GM19395 (cell line): Measurements from ENCODE around the gene ITSN2.
A peak's percentile ranks its signal among the peaks of the same experiment; 100 is the strongest.

Experiments used
- ATAC-seq: cut with Tn5 transposase; IDR thresholded peaks from one replicate; pipeline ENCODE4 v1.9.1; 2021; ENCODE audit warnings: mild to moderate bottlenecking, moderate library complexity; ENCODE audit not compliant: unreplicated experiment

The ITSN2 gene

GRCh38 chr2:24337890-24338289, 22.4 kb downstream of the ITSN2 start:
- no peak for ATAC-seq

GRCh38 chr2:24336811-24337210, 23.5 kb downstream of the ITSN2 start:
- ATAC-seq: no peak

GRCh38 chr2:24334245-24334633, 26.1 kb downstream of the ITSN2 start:
- no peak for ATAC-seq

DNA sequence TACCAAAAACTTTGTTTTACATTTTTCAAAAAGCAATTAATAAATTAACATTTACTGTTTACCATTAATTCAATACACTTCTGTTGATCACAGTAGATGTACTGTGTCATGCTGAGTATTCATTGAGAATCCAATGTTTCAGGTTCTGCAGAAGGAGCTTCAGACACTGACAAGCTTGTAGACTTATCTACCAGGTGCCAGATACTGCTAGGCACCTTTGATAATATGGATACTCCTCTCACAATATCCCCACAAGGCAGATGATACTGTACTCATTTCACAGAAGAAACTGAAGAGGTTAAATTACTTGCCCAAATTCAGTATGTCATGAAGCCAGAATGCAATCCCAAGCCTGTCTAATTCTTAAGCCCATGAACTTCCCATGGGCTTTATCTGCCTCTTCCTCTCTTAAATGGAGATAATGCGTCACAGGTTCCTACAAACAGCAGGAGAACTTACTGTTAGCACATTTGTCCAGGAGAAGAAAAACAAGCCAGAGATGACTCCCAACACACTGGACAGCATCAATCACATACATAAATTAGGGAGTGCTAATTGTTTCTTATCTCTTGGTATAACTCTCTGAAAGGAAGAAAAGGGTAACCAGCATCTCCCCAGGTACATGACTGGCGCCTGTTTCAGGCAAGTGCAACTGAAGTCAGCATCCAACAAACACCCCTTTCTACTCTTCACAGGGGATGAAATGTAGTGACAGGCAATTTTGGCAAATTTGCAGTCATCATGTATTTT, 27.4 kb downstream of the ITSN2 start:
- ATAC-seq: no peak

DNA sequence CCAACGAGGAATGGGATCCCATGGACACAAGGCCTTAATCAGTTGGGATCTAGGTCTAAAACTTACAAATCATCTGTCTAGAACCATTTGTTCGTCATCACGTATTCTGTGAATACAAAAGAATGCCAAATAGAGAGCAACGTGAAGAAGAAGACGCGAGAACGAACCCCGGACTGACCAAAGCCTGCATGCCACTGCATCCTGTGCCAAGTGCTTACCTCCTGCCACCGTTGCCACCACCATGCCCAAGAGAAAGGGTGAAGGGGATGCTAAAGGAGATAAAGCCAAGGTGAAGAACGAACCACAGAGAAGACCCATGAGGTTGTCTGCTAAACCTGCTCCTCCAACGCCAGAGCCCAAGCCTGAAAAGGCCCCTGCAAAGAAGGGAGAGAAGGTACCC, 30.2 kb downstream of the ITSN2 start:
- ATAC-seq: no peak

DNA sequence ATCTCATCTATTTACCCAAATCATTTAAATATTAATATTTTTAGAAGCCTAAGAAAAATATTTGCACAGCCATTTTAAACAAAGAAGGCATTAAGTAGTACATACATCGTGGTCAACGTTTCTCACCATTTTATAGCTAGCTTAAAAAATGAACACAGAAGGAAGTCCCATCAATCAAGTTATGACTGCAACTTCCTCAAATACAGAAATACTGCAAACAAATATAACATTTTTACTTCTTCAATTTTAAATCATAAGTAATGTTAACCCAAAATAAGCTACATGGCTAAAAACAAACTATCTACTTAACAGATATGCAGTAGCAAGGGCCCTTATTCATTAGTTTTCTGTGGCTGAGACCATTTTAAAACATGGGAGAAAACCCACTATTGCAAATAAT, 30.6 kb downstream of the ITSN2 start:
- ATAC-seq: no peak

DNA sequence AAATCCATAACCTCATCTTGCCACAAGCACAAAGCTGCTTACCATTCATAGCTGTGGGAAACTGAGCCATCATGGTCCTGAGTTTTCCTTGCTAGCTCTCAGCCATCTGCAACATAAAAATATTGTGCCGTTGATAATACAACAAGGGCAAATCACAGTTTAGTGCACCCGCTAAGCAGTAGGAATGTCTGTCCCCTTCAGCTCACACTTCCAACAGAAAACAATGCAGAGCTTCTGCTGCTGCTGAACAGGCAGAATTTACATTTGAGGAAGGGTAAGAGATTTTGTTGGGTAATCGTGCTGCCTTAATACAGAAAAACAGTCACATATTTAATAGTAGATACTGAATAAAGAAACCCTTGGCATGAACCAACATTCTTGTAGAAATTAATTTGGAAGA, 32.3 kb downstream of the ITSN2 start:
- no peak for ATAC-seq

DNA sequence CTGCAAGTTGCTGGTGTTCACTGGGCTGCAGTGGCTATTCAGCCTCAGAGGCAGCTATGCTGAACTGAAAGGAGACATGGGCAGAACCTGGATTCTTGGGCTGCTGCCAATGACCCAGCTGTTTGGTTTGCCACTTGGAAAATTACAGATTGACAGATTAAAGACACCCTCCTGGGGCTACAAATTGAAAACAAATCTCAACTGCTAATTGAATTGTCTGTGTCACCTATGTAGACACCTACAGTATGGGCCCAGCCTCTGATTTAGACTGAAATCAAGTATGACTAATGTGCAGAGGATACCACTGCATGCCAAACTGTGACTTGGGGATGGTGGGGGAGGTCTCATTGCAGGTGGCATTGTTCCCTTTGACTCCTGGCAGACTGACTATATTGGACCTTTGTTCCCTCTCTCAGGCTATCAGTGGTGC, 42.8 kb downstream of the ITSN2 start:
- no peak for ATAC-seq

GRCh38 chr2:24315669-24316068, 44.7 kb downstream of the ITSN2 start:
- ATAC-seq: peak; percentile 73

GRCh38 chr2:24313744-24314632, 46.3 kb downstream of the ITSN2 start:
- peak; percentile 49 for ATAC-seq

- ATAC-seq: no peak
Measured at GRCh38 chr2:24307961-24308360, 52.4 kb downstream of the ITSN2 start.

DNA sequence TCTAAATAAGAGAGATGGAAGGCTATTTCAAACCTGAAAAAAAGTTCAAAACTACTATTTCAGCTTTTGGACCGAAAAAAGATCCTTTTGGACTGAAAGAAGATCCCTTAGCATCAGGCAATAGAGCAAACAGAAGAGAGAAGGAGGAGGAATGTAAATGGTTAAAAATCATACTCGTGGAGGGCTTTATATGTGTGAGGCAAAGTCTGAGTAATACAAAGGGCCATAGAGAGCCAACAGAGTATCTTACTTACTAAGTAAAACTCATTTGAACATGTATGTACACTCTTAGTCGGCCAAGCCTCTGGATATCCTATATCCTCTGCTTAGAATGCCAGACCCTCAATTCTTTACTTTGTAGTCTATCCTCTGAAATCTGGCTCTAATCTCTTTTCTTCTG, 55.7 kb downstream of the ITSN2 start:
- no peak for ATAC-seq

- no peak for ATAC-seq
Measured at GRCh38 chr2:24304098-24304497, 56.2 kb downstream of the ITSN2 start.

GRCh38 chr2:24301599-24301998, 58.7 kb downstream of the ITSN2 start:
- no peak for ATAC-seq

DNA sequence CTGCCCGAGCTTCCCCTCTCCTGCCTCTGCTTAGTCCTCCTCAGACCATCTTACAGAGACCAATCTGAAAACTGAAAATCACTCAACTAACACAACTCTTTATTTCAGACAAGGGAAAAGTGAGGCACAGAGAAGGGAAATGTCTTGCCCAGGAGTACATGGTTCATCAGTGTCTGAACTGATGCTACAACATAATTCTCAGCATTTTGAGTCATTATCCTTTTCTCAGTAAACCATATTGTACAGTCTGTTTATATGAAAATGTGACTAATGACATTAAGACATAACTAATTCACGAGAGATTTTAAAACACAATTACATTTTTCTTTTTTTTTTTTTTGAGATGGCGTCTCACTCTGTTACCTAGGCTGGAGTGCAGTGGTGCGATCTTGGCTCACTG, 62.7 kb downstream of the ITSN2 start:
- ATAC-seq: no peak

DNA sequence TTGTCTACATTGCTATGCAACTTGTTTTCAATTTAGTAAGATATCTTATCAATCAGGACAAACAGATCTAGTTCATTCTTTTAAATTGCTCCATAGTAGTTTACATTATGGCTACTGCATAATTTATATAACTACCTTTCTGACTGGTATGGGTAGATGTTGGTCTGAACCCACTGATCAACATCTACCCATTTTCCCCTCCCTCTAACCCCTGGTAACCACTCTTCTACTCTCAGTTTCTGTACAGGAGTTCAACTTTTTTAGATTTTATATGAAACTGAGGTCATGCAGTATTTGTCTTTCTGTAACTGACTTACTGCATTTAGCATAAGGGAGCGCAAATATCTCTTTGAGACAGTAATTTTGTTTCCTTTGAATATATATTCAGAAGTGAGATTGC, 73.2 kb downstream of the ITSN2 start:
- ATAC-seq: no peak

DNA sequence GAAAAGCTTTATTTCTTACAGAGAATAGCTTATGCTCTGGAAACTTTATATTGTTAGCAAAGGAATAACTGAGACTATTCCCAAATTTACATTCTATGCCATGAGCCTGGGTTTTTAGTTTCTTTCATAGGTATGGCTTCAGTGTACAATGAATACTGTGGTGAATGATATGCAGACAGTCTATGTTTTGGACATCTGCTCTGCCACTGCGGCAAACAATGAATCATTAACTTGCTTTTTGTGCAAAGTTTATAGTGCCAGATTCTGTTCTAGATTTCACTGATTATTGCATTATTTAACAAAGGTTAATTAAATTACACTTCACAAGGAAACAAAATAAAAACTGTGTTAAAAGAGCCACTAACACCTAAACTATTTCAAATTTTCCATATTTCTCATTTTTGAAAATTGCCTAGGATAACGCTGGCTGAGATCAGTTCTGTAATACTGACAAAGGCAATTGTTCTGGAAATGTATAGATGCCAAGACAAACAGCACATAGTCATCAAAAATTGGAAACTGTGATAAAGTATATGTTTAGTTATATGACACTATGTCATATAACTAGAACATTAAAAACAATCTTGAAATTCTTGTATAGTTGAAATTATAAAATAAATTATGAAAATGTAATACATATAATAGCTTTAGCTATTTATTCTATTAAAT, 74.7 kb downstream of the ITSN2 start:
- ATAC-seq: no peak

GRCh38 chr2:24280645-24281044, 79.7 kb downstream of the ITSN2 start:
- no peak for ATAC-seq

- ATAC-seq: no peak
Measured at GRCh38 chr2:24280161-24280560, 80.2 kb downstream of the ITSN2 start.

DNA sequence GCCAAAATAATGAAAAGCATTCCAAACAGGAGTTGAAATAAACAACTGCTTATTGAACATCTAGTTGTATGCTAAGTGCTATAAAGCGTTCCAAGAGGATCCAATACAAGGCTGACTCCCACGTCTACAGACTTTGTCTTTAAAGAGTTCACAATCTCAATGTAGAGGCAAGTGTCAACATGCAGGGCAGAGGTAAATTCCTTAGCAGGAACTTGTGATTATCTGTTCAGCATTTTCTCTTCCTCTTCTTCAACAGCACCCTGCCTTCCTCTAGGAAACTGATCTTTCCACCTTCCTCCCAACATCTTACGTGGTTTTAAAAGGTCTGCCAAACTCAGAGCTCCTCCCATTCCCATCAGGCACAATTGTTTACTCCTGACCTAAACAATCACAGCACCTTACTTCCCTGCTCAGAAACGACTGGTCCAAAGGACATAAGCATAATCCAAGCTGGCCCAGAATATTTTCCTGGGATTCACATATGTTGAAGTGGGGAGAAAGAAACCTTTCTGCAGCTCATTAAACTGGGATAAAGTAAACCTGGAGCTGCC, 83.9 kb downstream of the ITSN2 start:
- no peak for ATAC-seq

DNA sequence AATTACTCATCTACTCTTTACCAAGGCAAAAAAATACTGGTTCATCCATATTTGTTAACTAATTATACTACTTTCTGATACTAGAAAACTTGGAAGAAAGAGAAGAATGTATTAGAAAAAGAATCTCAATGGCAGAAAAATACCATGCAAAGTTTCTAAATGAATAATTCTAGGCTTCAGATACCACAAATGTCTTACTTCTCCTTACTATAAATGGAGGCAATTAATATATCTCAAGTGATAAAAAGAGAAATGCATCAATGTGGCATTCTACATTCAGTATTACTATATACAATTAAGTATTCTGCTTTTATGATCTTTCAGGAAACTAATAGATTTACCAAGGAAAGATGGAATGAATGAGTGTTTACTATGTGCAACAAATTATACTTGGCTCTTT, 85.5 kb downstream of the ITSN2 start:
- no peak for ATAC-seq
